Measurements from ENCODE around the gene KLF15. TPM values are rescaled to one million over a fixed set of nuclear protein-coding genes. Genes with fewer than 3 reads are reported as not detected.

Gene KLF15
- total RNA-seq, 1 experiment from 2014 or later, result 32.1 TPM

DNA sequence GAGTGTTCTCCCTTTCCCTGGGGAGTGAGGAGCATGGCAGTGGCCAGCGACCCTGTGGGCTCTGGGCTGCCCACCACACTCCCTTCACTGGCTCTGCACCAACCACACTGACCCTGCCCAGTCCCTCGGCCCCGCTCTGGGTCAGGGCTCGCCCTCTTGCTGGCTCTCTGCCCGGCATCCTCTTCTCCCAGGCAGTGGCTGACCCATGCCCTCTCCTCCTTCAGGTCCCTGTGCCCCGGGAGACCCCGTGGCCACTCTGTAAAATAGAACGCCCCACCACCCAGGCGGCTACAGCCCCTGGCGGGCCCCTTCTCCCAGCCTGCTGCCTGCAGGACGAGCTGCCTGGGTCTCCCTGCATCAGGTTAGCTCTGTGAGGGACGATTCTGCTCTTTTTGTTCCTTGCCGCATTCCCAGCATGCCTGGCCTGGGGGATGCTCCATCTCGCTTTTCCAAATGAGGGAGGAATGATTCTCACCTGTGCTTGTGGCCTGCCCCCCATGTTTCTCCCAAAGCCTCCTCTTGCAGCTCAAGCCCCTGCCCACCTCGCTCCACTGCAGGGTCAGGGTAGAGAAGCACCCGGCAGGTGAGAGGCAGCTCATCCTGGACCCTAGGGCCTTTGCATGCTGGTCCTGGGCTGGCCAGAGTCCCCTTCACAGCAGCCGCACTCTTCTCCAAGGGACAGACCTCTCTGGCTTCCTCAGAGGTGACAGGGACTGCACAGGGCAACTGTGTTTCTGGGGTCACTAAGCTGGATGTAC lies 23.0 kb upstream of the KLF15 start:
- Histone ChIP-seq H3K4me1 (ENCODE audit: insufficient read depth, low read length, poor library complexity, severe bottlenecking) (peaks cover 13% of the 10 kb centered on the region), H3K36me3 (ENCODE audit: insufficient read depth, low read length, poor library complexity, severe bottlenecking) (no peaks in the 10 kb centered on the region), H3K9me3 (ENCODE audit: low read depth, low read length, poor library complexity, severe bottlenecking) (no peaks in the 10 kb centered on the region), H3K27me3 (replicated peaks; ENCODE audit: insufficient read depth, low read depth, low read length, poor library complexity) (no peaks in the 10 kb centered on the region), H3K4me3 (ENCODE audit: low read depth, low read length, poor library complexity, severe bottlenecking) (no peak overlapping the region), H3K27ac (ENCODE audit: low read depth, low read length, poor library complexity, severe bottlenecking) (no peak overlapping the region)
- ChIA-PET CTCF (no interaction called here), POLR2A (ENCODE audit: low non-redundant PET) (no interaction called here)
- intact Hi-C loops (cut with micrococcal nuclease; ENCODE audit: unreplicated experiment), result no loop called here
- no peak for DNase-seq (ENCODE audit: low spot score)
- TF ChIP-seq, protein P1, sequence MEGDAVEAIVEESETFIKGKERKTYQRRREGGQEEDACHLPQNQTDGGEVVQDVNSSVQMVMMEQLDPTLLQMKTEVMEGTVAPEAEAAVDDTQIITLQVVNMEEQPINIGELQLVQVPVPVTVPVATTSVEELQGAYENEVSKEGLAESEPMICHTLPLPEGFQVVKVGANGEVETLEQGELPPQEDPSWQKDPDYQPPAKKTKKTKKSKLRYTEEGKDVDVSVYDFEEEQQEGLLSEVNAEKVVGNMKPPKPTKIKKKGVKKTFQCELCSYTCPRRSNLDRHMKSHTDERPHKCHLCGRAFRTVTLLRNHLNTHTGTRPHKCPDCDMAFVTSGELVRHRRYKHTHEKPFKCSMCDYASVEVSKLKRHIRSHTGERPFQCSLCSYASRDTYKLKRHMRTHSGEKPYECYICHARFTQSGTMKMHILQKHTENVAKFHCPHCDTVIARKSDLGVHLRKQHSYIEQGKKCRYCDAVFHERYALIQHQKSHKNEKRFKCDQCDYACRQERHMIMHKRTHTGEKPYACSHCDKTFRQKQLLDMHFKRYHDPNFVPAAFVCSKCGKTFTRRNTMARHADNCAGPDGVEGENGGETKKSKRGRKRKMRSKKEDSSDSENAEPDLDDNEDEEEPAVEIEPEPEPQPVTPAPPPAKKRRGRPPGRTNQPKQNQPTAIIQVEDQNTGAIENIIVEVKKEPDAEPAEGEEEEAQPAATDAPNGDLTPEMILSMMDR (conservative IDR thresholded peaks at IDR 0.05; ENCODE audit: low read depth, low read length), result no peak
- no peak for TF ChIP-seq EZH2 (IDR thresholded peaks at IDR 0.05; ENCODE audit: borderline replicate concordance, low read depth, low read length, poor library complexity, severe bottlenecking)
- BruUV-seq (replicated peaks), result no TSS peak

- CTCF ChIA-PET, result no interaction called here
- Histone ChIP-seq H3K27me3 (replicated peaks; ENCODE audit: insufficient read depth, low read depth, low read length, poor library complexity) (no peaks in the 10 kb centered on the region), H3K27ac (ENCODE audit: low read depth, low read length, poor library complexity, severe bottlenecking) (no peak overlapping the region), H3K4me3 (ENCODE audit: low read depth, low read length, poor library complexity, severe bottlenecking) (no peak overlapping the region), H3K9me3 (ENCODE audit: low read depth, low read length, poor library complexity, severe bottlenecking) (no peaks in the 10 kb centered on the region), H3K36me3 (ENCODE audit: insufficient read depth, low read length, poor library complexity, severe bottlenecking) (no peaks in the 10 kb centered on the region), H3K4me1 (ENCODE audit: insufficient read depth, low read length, poor library complexity, severe bottlenecking) (peaks cover 13% of the 10 kb centered on the region)
- POLR2A ChIA-PET (ENCODE audit: low non-redundant PET), result no interaction called here
- DNase-seq (ENCODE audit: low spot score), result no peak
- intact Hi-C loops (cut with micrococcal nuclease; ENCODE audit: unreplicated experiment), result no loop called here
- TF ChIP-seq EZH2 (IDR thresholded peaks at IDR 0.05; ENCODE audit: borderline replicate concordance, low read depth, low read length, poor library complexity, severe bottlenecking), result no peak
- TF ChIP-seq, protein P1 (conservative IDR thresholded peaks at IDR 0.05; ENCODE audit: low read depth, low read length), result no peak
- BruUV-seq (replicated peaks), result no TSS peak
Measured at GRCh38 chr3:126378341-126378751, 21.1 kb upstream of the KLF15 start.

DNA sequence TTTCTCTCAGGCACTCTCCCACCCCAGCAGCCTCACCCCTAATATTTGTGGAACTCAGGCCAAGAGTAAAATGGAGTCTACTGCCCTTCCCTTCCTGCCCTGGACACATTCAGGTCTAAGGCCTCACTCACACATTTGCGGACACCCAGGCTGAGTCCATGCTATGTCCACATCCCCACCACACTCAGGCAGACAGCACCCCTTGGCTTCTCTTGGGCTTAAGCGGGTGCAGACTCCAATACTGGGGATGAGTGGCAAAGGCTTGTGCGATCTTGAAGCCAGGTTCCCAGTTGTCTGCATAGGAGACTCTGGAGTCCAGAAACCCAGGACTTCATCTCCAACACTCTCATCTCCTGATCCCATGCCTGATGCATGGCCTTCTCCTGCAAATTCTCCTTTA lies 20.0 kb upstream of the KLF15 start:
- Histone ChIP-seq H3K9me3 (ENCODE audit: low read depth, low read length, poor library complexity, severe bottlenecking) (no peaks in the 10 kb centered on the region), H3K36me3 (ENCODE audit: insufficient read depth, low read length, poor library complexity, severe bottlenecking) (no peaks in the 10 kb centered on the region), H3K4me1 (ENCODE audit: insufficient read depth, low read length, poor library complexity, severe bottlenecking) (peaks cover 13% of the 10 kb centered on the region), H3K4me3 (ENCODE audit: low read depth, low read length, poor library complexity, severe bottlenecking) (no peak overlapping the region), H3K27me3 (replicated peaks; ENCODE audit: insufficient read depth, low read depth, low read length, poor library complexity) (no peaks in the 10 kb centered on the region), H3K27ac (ENCODE audit: low read depth, low read length, poor library complexity, severe bottlenecking) (no peak overlapping the region)
- no peak for DNase-seq (ENCODE audit: low spot score)
- ChIA-PET CTCF (no interaction called here), POLR2A (ENCODE audit: low non-redundant PET) (no interaction called here)
- TF ChIP-seq, protein P1 (conservative IDR thresholded peaks at IDR 0.05; ENCODE audit: low read depth, low read length), result no peak
- TF ChIP-seq EZH2 (IDR thresholded peaks at IDR 0.05; ENCODE audit: borderline replicate concordance, low read depth, low read length, poor library complexity, severe bottlenecking), result no peak
- intact Hi-C loops (cut with micrococcal nuclease; ENCODE audit: unreplicated experiment), result no loop called here
- BruUV-seq (replicated peaks), result no TSS peak

Measured in A673 (cell line).